Peyer's patch (tissue), 4 donors: ENCODE data around the gene CCDC192.

Experiments
- POLR2A ChIP-seq, 2 donors: fragments of 450-650 bp; IDR thresholded peaks; one replicate each; pipeline ENCODE4 v1.5.1; 2017; ENCODE audit warnings: antibody characterized with exemption in 2 of 2, mild to moderate bottlenecking in 2 of 2, moderate library complexity in 2 of 2
- TF ChIP-seq, protein P1 (sequence below), 6 experiments: fragments of 450-650 bp in 4 of 6; fragments of 200-600 bp in 2 of 6; sonication (generic) in 1 of 6; IDR thresholded peaks; one replicate each; pipeline ENCODE4 v1.5.1; 2017 to 2019; ENCODE audit warnings: antibody characterized with exemption in 6 of 6, mild to moderate bottlenecking in 3 of 6, moderate library complexity in 1 of 6

- TF ChIP-seq, protein P1, sequence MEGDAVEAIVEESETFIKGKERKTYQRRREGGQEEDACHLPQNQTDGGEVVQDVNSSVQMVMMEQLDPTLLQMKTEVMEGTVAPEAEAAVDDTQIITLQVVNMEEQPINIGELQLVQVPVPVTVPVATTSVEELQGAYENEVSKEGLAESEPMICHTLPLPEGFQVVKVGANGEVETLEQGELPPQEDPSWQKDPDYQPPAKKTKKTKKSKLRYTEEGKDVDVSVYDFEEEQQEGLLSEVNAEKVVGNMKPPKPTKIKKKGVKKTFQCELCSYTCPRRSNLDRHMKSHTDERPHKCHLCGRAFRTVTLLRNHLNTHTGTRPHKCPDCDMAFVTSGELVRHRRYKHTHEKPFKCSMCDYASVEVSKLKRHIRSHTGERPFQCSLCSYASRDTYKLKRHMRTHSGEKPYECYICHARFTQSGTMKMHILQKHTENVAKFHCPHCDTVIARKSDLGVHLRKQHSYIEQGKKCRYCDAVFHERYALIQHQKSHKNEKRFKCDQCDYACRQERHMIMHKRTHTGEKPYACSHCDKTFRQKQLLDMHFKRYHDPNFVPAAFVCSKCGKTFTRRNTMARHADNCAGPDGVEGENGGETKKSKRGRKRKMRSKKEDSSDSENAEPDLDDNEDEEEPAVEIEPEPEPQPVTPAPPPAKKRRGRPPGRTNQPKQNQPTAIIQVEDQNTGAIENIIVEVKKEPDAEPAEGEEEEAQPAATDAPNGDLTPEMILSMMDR (IDR thresholded peaks at IDR 0.05), result no peak
- no peak for TF ChIP-seq POLR2A (IDR thresholded peaks at IDR 0.05)
Measured at GRCh38 chr5:127970854-127971425, 267.7 kb downstream of the CCDC192 start.
